A549 (cell line): Measurements from ENCODE around the gene NTN1. TPM values are rescaled to one million over a fixed set of nuclear protein-coding genes. Genes with fewer than 3 reads are reported as not detected.
A peak's percentile ranks its signal among the peaks of the same experiment; 100 is the strongest.

Experiments
- ATAC-seq, 2 experiments: fragments of 200-7000 bp in 1 of 2; fragments of >200 bp in 1 of 2; cut with Nextera tagmentation in 1 of 2; cut with Tn5 transposase in 1 of 2; 3 replicates each; pipeline versions ENCODE4 v1.8.0 to v1.9.1; 2018 to 2020; ENCODE audit warnings: mild to moderate bottlenecking in 1 of 2, moderate library complexity in 1 of 2
- CTCF ChIA-PET: fragments of 300-600 bp; sonication (Branson Sonifier 250); formaldehyde crosslinking; extraction: SDS; loops from one replicate; lab custom pipeline; 2021; ENCODE audit warnings: antibody characterized with exemption, inconsistent platforms; lab: Yijun Ruan, JAX
- POLR2A ChIA-PET: fragments of 350-600 bp; formaldehyde crosslinking; extraction: SDS; loops from one replicate; lab custom pipeline; 2021; ENCODE audit warnings: antibody characterized with exemption, inconsistent platforms; lab: Yijun Ruan, JAX
- DNase-seq, 2 experiments: peaks; one replicate each; pipeline versions ENCODE4 v3.0.0 to v3.0.0-alpha.2; 2011 to 2016; ENCODE audit warnings: low read depth in 1 of 2, low spot score in 1 of 2
- FAIRE-seq: peaks from 2 replicates; lab custom pipeline; 2011; peaks lifted over from hg19 to GRCh38; lab: Jason Lieb, UNC
- H3K27ac ChIP-seq, 2 experiments: fragments of >200 bp; sonication (Bioruptor Twin); formaldehyde crosslinking; 3 replicates each; pipeline ENCODE4 v1.5.1; 2016 to 2017
- H3K4me1 ChIP-seq: fragments of >200 bp; sonication (Bioruptor Twin); formaldehyde crosslinking; 3 replicates; pipeline ENCODE4 v1.6.1; 2016
- H3K4me2 ChIP-seq: fragments of >200 bp; sonication (Bioruptor Twin); formaldehyde crosslinking; 3 replicates; pipeline ENCODE4 v1.6.1; 2016
- H3K4me3 ChIP-seq: fragments of >200 bp; sonication (Bioruptor Twin); formaldehyde crosslinking; 3 replicates; pipeline ENCODE4 v1.5.1; 2016
- H3K9me3 ChIP-seq: fragments of >200 bp; sonication (Bioruptor Twin); formaldehyde crosslinking; 3 replicates; pipeline ENCODE4 v1.6.1; 2016
- BCL3 ChIP-seq: fragments of >200 bp; sonication (Bioruptor Twin); formaldehyde crosslinking; IDR thresholded peaks from 3 replicates; pipeline ENCODE4 v1.6.1; 2016
- BHLHE40 ChIP-seq: IDR thresholded peaks from 2 replicates; pipeline ENCODE4 v1.6.1; 2012; ENCODE audit warnings: low read depth, low read length, inconsistent platforms
- CBX2 ChIP-seq: fragments of 200-600 bp; sonication (generic); IDR thresholded peaks from 2 replicates; pipeline ENCODE4 v1.6.1; 2016; ENCODE audit warnings: low read depth, mild to moderate bottlenecking, borderline replicate concordance
- CBX8 ChIP-seq: fragments of 200-600 bp; sonication (generic); IDR thresholded peaks from 2 replicates; pipeline ENCODE4 v1.6.1; 2016
- E2F6 ChIP-seq: IDR thresholded peaks from 2 replicates; pipeline ENCODE4 v1.6.1; 2012; ENCODE audit warnings: low read depth, borderline replicate concordance
- EHF ChIP-seq: fragments of 250-450 bp; sonication (Bioruptor Pico); IDR thresholded peaks from 2 replicates; pipeline ENCODE4 v1.5.0; 2020; ENCODE audit warnings: mild to moderate bottlenecking
- EHMT2 ChIP-seq: fragments of 200-600 bp; sonication (generic); IDR thresholded peaks from 2 replicates; pipeline ENCODE4 v1.6.1; 2016; ENCODE audit warnings: antibody characterized with exemption, low read depth, mild to moderate bottlenecking, moderate library complexity
- ESRRA ChIP-seq: fragments of 150-350 bp; IDR thresholded peaks from 2 replicates; pipeline ENCODE4 v1.6.1; 2014; ENCODE audit warnings: mild to moderate bottlenecking, low read length, borderline replicate concordance
- FOSL2 ChIP-seq, 2 experiments: fragments of 450-650 bp in 1 of 2; fragments of >200 bp in 1 of 2; sonication (Bioruptor Twin) in 1 of 2; formaldehyde crosslinking; IDR thresholded peaks; 2 replicates each; pipeline versions ENCODE4 v1.5.0 to v1.6.1; 2016 to 2020; ENCODE audit warnings: mild to moderate bottlenecking in 1 of 2, moderate library complexity in 1 of 2
- GATA3 ChIP-seq: IDR thresholded peaks from 2 replicates; pipeline ENCODE4 v1.6.1; 2012; ENCODE audit warnings: borderline replicate concordance
- HDAC2 ChIP-seq: fragments of 200-600 bp; sonication (generic); IDR thresholded peaks from 2 replicates; pipeline ENCODE4 v1.6.1; 2016
- HMGXB4 ChIP-seq: fragments of 250-450 bp; sonication (Bioruptor Pico); IDR thresholded peaks from 2 replicates; pipeline ENCODE4 v1.5.0; 2021; ENCODE audit warnings: mild to moderate bottlenecking, moderate library complexity, borderline replicate concordance
- HOXA7 ChIP-seq: fragments of 250-450 bp; sonication (Bioruptor Pico); IDR thresholded peaks from 2 replicates; pipeline ENCODE4 v1.5.0; 2020; ENCODE audit warnings: mild to moderate bottlenecking, moderate library complexity
- HOXB13 ChIP-seq: fragments of 250-450 bp; sonication (Bioruptor Pico); IDR thresholded peaks from 2 replicates; pipeline ENCODE4 v1.5.0; 2020; ENCODE audit warnings: low read depth, mild to moderate bottlenecking, moderate library complexity
- HOXB5 ChIP-seq: fragments of 250-450 bp; sonication (Bioruptor Pico); IDR thresholded peaks from 2 replicates; pipeline ENCODE4 v1.5.0; 2020; ENCODE audit warnings: mild to moderate bottlenecking, moderate library complexity
- JUNB ChIP-seq: fragments of >200 bp; sonication (Bioruptor Twin); formaldehyde crosslinking; IDR thresholded peaks from 2 replicates; pipeline ENCODE4 v1.6.1; 2016
- KDM5A ChIP-seq: fragments of 200-600 bp; sonication (generic); IDR thresholded peaks from 2 replicates; pipeline ENCODE4 v1.6.1; 2016; ENCODE audit warnings: antibody characterized with exemption, mild to moderate bottlenecking
- MAZ ChIP-seq: fragments of 150-350 bp; IDR thresholded peaks from 2 replicates; pipeline ENCODE4 v1.6.1; 2014; ENCODE audit warnings: antibody characterized with exemption, low read depth, low read length, borderline replicate concordance
- PBX3 ChIP-seq: IDR thresholded peaks from 2 replicates; pipeline ENCODE4 v1.6.1; 2012
- POLR2A ChIP-seq: IDR thresholded peaks from 2 replicates; pipeline ENCODE4 v1.6.1; 2012; ENCODE audit warnings: mild to moderate bottlenecking, low read length
- RCOR1 ChIP-seq: fragments of 150-350 bp; IDR thresholded peaks from 2 replicates; pipeline ENCODE4 v1.6.1; 2014; ENCODE audit warnings: antibody characterized with exemption, low read length, low read depth
- RNF2 ChIP-seq: fragments of 200-600 bp; sonication (generic); IDR thresholded peaks from 2 replicates; pipeline ENCODE4 v1.6.1; 2016; ENCODE audit warnings: low read depth, mild to moderate bottlenecking, antibody characterized with exemption, moderate library complexity, borderline replicate concordance
- SREBF2 ChIP-seq: fragments of 450-650 bp; IDR thresholded peaks from 2 replicates; pipeline ENCODE4 v1.6.1; 2014; ENCODE audit warnings: mild to moderate bottlenecking, moderate library complexity
- TP53 ChIP-seq: fragments of 250-450 bp; sonication (Bioruptor Pico); IDR thresholded peaks from 2 replicates; pipeline ENCODE4 v1.5.0; 2021; ENCODE audit warnings: mild to moderate bottlenecking, moderate library complexity
- WGBS: methylation state at CpG from one replicate; pipeline ENCODE4 v1.1.6; 2017; ENCODE audit errors: missing lambda C conversion rate; 5-methylcytosine and 5-hydroxymethylcytosine counted together
- polyA plus RNA-seq, 4 experiments: library from polyadenylated mRNA; depleted of rRNA in 3 of 4; stranded (reverse); fragments of >200 nt; fragmentation: RNase III in 1 of 4; extraction: RNeasy Plus Mini Kit Qiagen cat#74134 plus additional on column Dnase treatment in 1 of 4; gene quantifications; 2 replicates in 3 of 4; 3 replicates in 1 of 4; pipeline ENCODE4 v1.2.3, GENCODE V29; 2011 to 2017
- TF ChIP-seq, protein P1 (sequence below): fragments of 450-650 bp; IDR thresholded peaks from 2 replicates; pipeline ENCODE4 v1.6.1; 2014; ENCODE audit warnings: antibody characterized with exemption
- TF ChIP-seq, protein P2 (sequence below): fragments of >200 bp; sonication (Bioruptor Twin); formaldehyde crosslinking; IDR thresholded peaks from 2 replicates; pipeline ENCODE4 v1.6.1; 2016
- TF ChIP-seq, protein P3 (sequence below): fragments of >200 bp; sonication (Bioruptor Twin); formaldehyde crosslinking; IDR thresholded peaks from 3 replicates; pipeline ENCODE4 v1.5.1; 2016

Gene NTN1
- polyA plus RNA-seq, 2 of the 4 experiments (the other 2 are of a cell fraction) = 0.12 to 0.13 TPM

DNA sequence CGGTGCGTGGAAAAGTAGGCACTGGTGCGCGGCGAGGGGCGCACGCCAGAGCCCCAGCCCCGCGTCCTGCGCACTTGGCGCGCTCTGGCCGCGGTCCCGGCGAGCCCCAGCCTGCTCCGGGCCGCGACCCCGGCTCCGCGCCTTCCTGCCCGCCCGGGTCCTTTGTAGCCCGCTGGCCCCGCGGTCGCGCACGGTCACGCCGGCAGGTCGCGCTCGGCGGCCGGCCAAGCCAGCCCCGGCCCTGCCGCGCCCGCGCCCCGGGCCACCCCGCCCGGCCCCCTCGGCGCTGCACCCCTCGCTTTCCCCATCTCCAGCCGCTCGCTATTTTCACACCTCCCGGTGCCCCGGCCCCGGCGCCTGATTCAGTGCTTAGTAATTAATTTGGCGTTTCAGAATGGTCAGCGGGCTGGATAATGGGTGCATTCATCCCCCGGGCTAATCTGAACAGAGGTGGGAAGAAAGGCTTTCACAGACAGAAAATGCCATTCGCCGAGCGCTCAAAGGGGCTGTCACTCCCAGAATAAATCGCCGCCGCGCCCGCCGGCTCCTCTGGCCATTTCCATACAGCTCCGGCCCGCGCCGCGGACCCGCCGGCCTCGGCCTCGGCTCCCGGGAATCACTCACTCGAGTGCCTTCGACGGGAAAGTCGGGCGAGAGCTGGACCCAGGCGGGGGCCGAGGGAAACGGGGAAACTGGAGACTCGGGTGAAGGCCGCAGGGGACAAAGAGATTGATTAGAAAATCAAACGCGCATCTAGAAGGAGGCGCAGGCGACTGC is 17.8 kb upstream of the NTN1 start:
- DNase-seq = no peak
- Histone ChIP-seq H3K27ac (peak overlapping the region in 1 of 2 experiments; percentile 72; a peak in 3 of 6 replicates), H3K4me3 (peak overlapping the region; percentile 50), H3K4me2 (peak overlapping the region; percentile 89), H3K9me3 (peaks cover 9% of the 10 kb centered on the region; the same call in 1 of the 3 replicates), H3K4me1 (no peaks in the 10 kb centered on the region)
- peak; percentile 11 to 16; a peak in 3 of 6 replicates for ATAC-seq
- POLR2A ChIA-PET = no interaction called here
- 20% methylated on average over 64 of the region's 90 CpGs for WGBS
- FAIRE-seq = no peak
- CTCF ChIA-PET = interaction anchor here (0.6 to 2.9 kb wide), 24 partner anchors 8 to 945 kb away, joined by 3 to 18 read pairs (median 4); no protein-coding TSS in a partner anchor
- TF ChIP-seq CBX2 (no peak), HOXB13 (CRISPR knock-in tag) (no peak), BCL3 (no peak), KDM5A (no peak), HDAC2 (no peak), CBX8 (no peak), POLR2A (no peak), MAZ (no peak), EHF (CRISPR knock-in tag) (no peak), FOSL2 (IDR thresholded peaks at IDR 0.05) (no peak), FOSL2 (CRISPR knock-in tag; IDR thresholded peaks at IDR 0.05) (no peak), RNF2 (no peak), EHMT2 (no peak), PBX3 (no peak), ESRRA (no peak), SREBF2 (no peak), JUNB (no peak), HOXA7 (CRISPR knock-in tag) (no peak), TP53 (CRISPR knock-in tag) (no peak)
- TF ChIP-seq, protein P1, sequence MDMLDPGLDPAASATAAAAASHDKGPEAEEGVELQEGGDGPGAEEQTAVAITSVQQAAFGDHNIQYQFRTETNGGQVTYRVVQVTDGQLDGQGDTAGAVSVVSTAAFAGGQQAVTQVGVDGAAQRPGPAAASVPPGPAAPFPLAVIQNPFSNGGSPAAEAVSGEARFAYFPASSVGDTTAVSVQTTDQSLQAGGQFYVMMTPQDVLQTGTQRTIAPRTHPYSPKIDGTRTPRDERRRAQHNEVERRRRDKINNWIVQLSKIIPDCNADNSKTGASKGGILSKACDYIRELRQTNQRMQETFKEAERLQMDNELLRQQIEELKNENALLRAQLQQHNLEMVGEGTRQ = no peak
- TF ChIP-seq, protein P2, sequence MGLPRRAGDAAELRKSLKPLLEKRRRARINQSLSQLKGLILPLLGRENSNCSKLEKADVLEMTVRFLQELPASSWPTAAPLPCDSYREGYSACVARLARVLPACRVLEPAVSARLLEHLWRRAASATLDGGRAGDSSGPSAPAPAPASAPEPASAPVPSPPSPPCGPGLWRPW = no peak

- Histone ChIP-seq H3K9me3 (peaks cover 9% of the 10 kb centered on the region; the same call in 1 of the 3 replicates), H3K4me1 (no peaks in the 10 kb centered on the region), H3K4me2 (peak overlapping the region; percentile 89), H3K4me3 (no peak overlapping the region), H3K27ac (no peak overlapping the region)
- no peak for DNase-seq
- CTCF ChIA-PET = interaction anchor here (0.6 to 2.9 kb wide), 6 partner anchors 9 to 116 kb away, joined by 4 to 18 read pairs (median 4); no protein-coding TSS in a partner anchor
- no peak for FAIRE-seq
- POLR2A ChIA-PET = no interaction called here
- WGBS = 66% methylated on average over 58 of the region's 58 CpGs
- ATAC-seq = no peak
- TF ChIP-seq HMGXB4 (CRISPR knock-in tag) (no peak), HOXA7 (CRISPR knock-in tag) (no peak), RCOR1 (no peak), E2F6 (no peak), CBX2 (no peak), RNF2 (no peak), BHLHE40 (no peak), MAZ (no peak), GATA3 (no peak), HOXB5 (CRISPR knock-in tag) (no peak), JUNB (no peak), FOSL2 (IDR thresholded peaks at IDR 0.05) (no peak), FOSL2 (CRISPR knock-in tag; IDR thresholded peaks at IDR 0.05) (no peak)
- TF ChIP-seq, protein P3, sequence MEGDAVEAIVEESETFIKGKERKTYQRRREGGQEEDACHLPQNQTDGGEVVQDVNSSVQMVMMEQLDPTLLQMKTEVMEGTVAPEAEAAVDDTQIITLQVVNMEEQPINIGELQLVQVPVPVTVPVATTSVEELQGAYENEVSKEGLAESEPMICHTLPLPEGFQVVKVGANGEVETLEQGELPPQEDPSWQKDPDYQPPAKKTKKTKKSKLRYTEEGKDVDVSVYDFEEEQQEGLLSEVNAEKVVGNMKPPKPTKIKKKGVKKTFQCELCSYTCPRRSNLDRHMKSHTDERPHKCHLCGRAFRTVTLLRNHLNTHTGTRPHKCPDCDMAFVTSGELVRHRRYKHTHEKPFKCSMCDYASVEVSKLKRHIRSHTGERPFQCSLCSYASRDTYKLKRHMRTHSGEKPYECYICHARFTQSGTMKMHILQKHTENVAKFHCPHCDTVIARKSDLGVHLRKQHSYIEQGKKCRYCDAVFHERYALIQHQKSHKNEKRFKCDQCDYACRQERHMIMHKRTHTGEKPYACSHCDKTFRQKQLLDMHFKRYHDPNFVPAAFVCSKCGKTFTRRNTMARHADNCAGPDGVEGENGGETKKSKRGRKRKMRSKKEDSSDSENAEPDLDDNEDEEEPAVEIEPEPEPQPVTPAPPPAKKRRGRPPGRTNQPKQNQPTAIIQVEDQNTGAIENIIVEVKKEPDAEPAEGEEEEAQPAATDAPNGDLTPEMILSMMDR = no peak
Measured at GRCh38 chr17:9004132-9004960, 17.0 kb upstream of the NTN1 start.
